HG02885 (cell line): Measurements from ENCODE around the gene IFIT5.
"Not testable (repeated sequence)": the region's sequence is repeated elsewhere in the genome, so short reads cannot be mapped to it uniquely, and the experiment has no call there.

ENCODE experiments used
- ATAC-seq: cut with Tn5 transposase; IDR thresholded peaks from one replicate; pipeline ENCODE4 v1.9.1; 2021; ENCODE audit warnings: mild to moderate bottlenecking; ENCODE audit not compliant: unreplicated experiment, poor library complexity

IFIT5 gene

GRCh38 chr10:89391907-89392756 lies 22.2 kb upstream of the IFIT5 start, which contains the start of gene IFIT1:
Gene IFIT1 (plus strand): TSS chr10:89392623. CDS start chr10:89392713, 90 bp downstream.
- peak; percentile 76 for ATAC-seq

DNA sequence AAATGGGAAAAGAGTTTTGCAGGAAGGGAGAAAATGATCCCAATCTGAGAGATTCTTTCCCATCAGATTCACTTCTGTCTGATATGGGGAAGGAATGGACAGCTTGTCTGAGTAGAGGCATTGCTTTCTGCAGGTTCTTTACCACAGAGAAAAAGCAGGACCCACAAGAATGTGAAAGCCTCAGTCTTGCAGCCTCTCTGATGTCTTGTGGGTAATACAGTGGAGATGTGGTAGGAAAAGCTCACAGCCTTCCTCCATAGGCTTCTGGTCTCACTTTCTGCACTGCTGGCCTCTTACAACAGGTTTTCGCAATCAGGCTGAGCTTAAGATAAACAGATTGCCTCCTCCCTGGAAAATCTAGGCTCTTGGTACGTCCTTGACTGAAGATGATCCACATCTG lies 21.4 kb upstream of the IFIT5 start:
- no peak for ATAC-seq

- ATAC-seq, result no peak
Observed at GRCh38 chr10:89393898-89394297, 20.5 kb upstream of the IFIT5 start.

GRCh38 chr10:89395141-89395540 lies 19.2 kb upstream of the IFIT5 start:
- ATAC-seq, result no peak

- ATAC-seq, result no peak
Observed at GRCh38 chr10:89398003-89398749, 16.2 kb upstream of the IFIT5 start.

DNA sequence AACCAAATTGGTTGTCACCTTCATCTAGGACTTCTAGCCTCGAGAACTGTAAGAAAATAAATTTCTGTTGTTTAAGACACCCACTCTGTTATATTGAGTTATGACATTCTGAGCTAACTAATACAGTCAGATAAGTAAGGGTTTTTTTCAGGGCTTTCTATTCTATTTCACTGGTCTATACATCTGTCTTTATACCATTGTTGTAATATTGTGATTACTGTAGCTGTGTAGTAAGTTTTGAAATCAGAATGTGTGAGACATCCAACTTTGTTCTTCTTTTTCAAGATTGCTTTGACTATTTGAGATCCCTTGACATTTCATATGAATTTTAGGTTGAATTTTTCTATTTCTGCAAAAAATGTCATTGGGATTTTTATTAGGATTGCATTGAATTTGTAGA lies 14.4 kb upstream of the IFIT5 start:
- no peak for ATAC-seq

DNA sequence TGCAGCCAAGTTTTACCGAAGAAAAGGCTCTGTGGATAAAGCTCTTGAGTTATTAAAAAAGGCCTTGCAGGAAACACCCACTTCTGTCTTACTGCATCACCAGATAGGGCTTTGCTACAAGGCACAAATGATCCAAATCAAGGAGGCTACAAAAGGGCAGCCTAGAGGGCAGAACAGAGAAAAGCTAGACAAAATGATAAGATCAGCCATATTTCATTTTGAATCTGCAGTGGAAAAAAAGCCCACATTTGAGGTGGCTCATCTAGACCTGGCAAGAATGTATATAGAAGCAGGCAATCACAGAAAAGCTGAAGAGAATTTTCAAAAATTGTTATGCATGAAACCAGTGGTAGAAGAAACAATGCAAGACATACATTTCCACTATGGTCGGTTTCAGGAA lies 11.3 kb upstream of the IFIT5 start:
- no peak for ATAC-seq

GRCh38 chr10:89404104-89405047 lies 10.0 kb upstream of the IFIT5 start:
- no peak for ATAC-seq

DNA sequence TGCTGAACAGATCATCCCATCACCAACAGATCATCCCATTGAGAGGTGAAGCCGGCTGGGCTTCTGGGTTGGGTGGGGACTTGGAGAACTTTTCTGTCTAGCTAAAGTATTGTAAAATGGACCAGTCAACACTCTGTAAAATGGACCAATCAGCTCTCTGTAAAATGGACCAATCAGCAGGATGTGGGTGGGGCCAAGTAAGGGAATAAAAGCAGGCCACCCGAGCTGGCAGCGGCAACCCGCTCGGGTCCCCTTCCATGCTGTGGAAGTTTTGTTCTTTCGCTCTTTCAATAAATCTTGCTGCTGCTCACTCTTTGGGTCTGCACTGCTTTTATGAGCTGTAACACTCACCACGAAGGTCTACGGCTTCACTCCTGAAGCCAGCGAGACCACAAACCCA lies 8.2 kb upstream of the IFIT5 start:
- not testable (repeated sequence) for ATAC-seq

DNA sequence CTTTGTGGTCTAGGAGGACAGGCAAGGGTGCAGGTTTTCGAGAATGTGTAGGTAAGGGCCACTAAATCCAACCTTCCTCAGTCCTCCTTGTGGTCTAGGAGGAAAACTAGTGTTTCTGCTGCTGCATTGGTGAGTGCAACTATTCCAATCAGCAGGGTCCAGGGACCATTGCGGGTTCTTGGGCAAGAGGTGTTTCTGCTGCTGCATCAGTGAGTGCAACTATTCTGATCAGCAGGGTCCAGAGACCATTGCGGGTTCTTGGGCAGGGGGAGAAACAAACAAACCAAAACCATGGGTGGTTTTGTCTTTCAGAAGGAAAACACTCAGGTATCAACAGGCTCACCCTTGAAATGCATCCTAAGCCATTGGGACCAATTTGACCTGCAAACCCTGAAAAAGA lies 6.6 kb upstream of the IFIT5 start:
- not testable (repeated sequence) for ATAC-seq

DNA sequence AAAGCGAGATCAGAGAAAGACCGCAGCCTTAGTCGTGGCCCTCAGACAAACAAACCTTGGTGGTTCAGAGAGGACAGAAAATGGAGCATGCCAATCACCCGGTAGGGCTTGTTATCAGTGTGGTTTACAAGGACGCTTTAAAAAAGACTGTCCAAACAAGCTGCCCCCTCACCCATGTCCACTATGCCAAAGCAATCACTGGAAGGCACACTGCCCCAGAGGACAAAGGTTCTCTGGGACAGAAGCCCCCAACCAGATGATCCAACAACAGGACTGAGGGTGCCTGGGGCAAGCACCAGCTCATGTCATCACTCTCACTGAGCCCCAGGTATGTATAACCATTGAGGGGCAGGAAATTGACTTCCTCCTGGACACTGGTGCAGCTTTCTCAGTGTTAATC lies 5.1 kb upstream of the IFIT5 start:
- not testable (repeated sequence) for ATAC-seq

GRCh38 chr10:89410551-89410950 lies 3.8 kb upstream of the IFIT5 start:
- ATAC-seq, result not testable (repeated sequence)

DNA sequence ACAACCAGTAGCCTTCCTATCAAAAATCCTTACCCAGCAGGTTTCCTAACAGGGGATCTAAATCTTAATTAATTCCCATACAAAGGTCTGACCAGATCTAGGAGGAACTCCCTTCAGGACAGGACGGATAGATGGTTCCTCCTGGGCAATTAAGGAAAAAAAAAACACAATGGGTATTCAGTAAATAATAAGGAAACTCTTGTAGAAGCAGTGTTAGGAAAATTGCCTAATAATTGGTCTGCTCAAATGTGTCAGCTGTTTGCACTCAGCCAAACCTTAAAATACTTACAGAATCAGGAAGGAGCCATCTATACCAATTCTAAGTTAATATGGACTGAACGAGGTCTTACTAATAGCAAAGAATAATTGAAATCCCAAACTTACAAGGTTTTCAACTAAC lies 3.2 kb upstream of the IFIT5 start:
- not testable (repeated sequence) for ATAC-seq

DNA sequence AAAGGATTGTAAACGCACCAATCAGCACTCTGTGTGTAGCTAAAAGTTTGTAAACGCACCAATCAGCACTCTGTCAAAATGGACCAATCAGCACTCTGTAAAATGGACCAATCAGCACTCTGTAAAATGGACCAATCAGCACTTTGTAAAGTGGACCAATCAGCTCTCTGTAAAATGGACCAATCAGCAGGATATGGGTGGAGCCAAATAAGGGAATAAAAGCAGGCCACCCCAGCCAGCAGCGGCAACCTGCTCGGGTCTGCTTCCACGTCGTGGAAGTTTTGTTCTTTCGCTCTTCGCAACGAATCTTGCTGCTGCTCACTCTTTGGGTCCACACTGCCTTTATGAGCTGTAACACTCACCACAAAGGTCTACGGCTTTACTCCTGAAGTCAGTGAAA lies 2.1 kb upstream of the IFIT5 start:
- ATAC-seq, result not testable (repeated sequence)

- no peak for ATAC-seq
Observed at GRCh38 chr10:89413398-89413912, 913 bp upstream of the IFIT5 start.

GRCh38 chr10:89414879-89415821 lies 782 bp downstream of the IFIT5 start:
- ATAC-seq, result peak; percentile 37

- ATAC-seq, result no peak
Observed at GRCh38 chr10:89416465-89416864, 2.1 kb downstream of the IFIT5 start.

- no peak for ATAC-seq
Observed at GRCh38 chr10:89419548-89419947, 5.2 kb downstream of the IFIT5 start.

DNA sequence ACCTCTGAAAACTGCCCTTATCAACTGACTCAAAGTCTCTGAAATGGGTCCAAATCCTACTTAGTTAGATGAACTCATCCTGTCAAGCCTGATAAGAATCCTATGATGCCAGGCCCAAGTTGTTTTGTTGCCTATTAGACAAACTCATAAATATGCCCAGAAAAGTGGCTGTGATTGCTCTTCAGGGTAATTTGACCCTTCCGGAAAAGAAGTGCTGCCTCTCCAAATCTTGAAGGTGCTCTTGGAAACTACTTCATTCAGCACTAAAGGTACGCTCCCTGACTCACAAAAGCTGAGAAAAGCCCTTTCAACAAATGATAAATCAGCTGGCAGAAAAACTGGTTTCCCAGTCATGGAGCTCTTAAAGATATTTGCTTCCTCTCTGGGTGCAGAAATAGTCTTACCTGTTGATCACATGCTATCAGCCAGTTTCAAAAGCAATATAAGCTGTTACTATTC lies 6.7 kb downstream of the IFIT5 start:
- no peak for ATAC-seq
